ENCODE results near the gene GP1BB.

Gene GP1BB

GRCh38 chr22:19770349-19771220 lies 47.2 kb downstream of the GP1BB start:
- DNase-seq: no peak

- no peak for DNase-seq
These were observed 49.0 kb downstream of the GP1BB start for GRCh38 chr22:19772422-19772672.

- DNase-seq: no peak
These were observed 49.5 kb downstream of the GP1BB start for GRCh38 chr22:19772673-19773469.

GRCh38 chr22:19773470-19774040 lies 50.2 kb downstream of the GP1BB start:
- DNase-seq: no peak

All from NK-92 treated with Interleukin-12 subunit alpha and Interleukin-12 subunit beta, amount 100 ng/mL, for 24 hours (cell line).